GM21447 (cell line): ENCODE data around the gene EPAS1.

Source experiments
- ATAC-seq: cut with Tn5 transposase; IDR thresholded peaks from one replicate; pipeline ENCODE4 v1.9.1; 2021; ENCODE audit not compliant: unreplicated experiment

The EPAS1 gene

GRCh38 chr2:46318579-46319460, 21.6 kb downstream of the EPAS1 start:
- no peak for ATAC-seq

- no peak for ATAC-seq
These were observed 22.5 kb downstream of the EPAS1 start for GRCh38 chr2:46319711-46320110.

GRCh38 chr2:46320141-46320567, 22.9 kb downstream of the EPAS1 start:
- ATAC-seq, result no peak

GRCh38 chr2:46323730-46324129, 26.5 kb downstream of the EPAS1 start:
- ATAC-seq, result no peak

- no peak for ATAC-seq
These were observed 28.1 kb downstream of the EPAS1 start for GRCh38 chr2:46325182-46325928.

GRCh38 chr2:46326231-46326980, 29.2 kb downstream of the EPAS1 start:
- ATAC-seq, result no peak

- ATAC-seq, result no peak
These were observed 30.4 kb downstream of the EPAS1 start for GRCh38 chr2:46327627-46328026.

GRCh38 chr2:46328291-46328690, 31.1 kb downstream of the EPAS1 start:
- no peak for ATAC-seq

GRCh38 chr2:46328829-46329228, 31.6 kb downstream of the EPAS1 start:
- ATAC-seq, result no peak

- ATAC-seq, result no peak
These were observed 32.1 kb downstream of the EPAS1 start for GRCh38 chr2:46329340-46329739.

GRCh38 chr2:46329803-46330775, 32.9 kb downstream of the EPAS1 start:
- ATAC-seq, result no peak

- no peak for ATAC-seq
These were observed 34.0 kb downstream of the EPAS1 start for GRCh38 chr2:46331109-46331766.

- ATAC-seq, result no peak
These were observed 35.6 kb downstream of the EPAS1 start for GRCh38 chr2:46332686-46333281.

GRCh38 chr2:46333912-46334311, 36.7 kb downstream of the EPAS1 start:
- no peak for ATAC-seq

- no peak for ATAC-seq
These were observed 37.4 kb downstream of the EPAS1 start for GRCh38 chr2:46334389-46335271.

- no peak for ATAC-seq
These were observed 38.4 kb downstream of the EPAS1 start for GRCh38 chr2:46335391-46336282.

- no peak for ATAC-seq
These were observed 39.2 kb downstream of the EPAS1 start for GRCh38 chr2:46336283-46336959.
